CD14-positive monocyte (primary cell): ENCODE data around the gene MEGF8. TPM values are rescaled to one million over a fixed set of nuclear protein-coding genes. Genes with fewer than 3 reads are reported as not detected.

ENCODE experiments used
- DNase-seq, 3 donors: peaks; one replicate each; pipeline ENCODE4 v3.0.0-alpha.2; 2011 to 2022
- H2AFZ ChIP-seq: 2 replicates; pipeline ENCODE4 v1.6.0; 2012; ENCODE audit warnings: mild to moderate bottlenecking, low read depth, low read length, inconsistent platforms; ENCODE audit not compliant: insufficient read depth, poor library complexity, severe bottlenecking
- H3K27ac ChIP-seq, 2 donors: 1 replicate in 1 of 2; 2 replicates in 1 of 2; pipeline ENCODE4 v1.5.1; 2012 to 2013; ENCODE audit warnings: low read length in 2 of 2, control low read depth in 1 of 2, inconsistent platforms in 1 of 2, low read depth in 1 of 2, mild to moderate bottlenecking in 1 of 2
- H3K27me3 ChIP-seq, 2 donors: one replicate each; pipeline versions ENCODE4 v1.6.0 to v1.6.1; 2011 to 2013; ENCODE audit warnings: low read length in 2 of 2; ENCODE audit not compliant: control insufficient read depth in 2 of 2, insufficient read depth in 2 of 2
- H3K36me3 ChIP-seq, 2 donors: replicated peaks in 1 of 2; 1 replicate in 1 of 2; 2 replicates in 1 of 2; pipeline versions ENCODE4 v1.5.1 to v1.6.1; 2012 to 2013; ENCODE audit warnings: low read length in 2 of 2, control low read depth in 1 of 2, inconsistent platforms in 1 of 2, mild to moderate bottlenecking in 1 of 2; ENCODE audit not compliant: insufficient read depth in 2 of 2, control insufficient read depth in 1 of 2
- H3K4me1 ChIP-seq, 2 donors: 1 replicate in 1 of 2; 2 replicates in 1 of 2; pipeline versions ENCODE4 v1.5.1 to v1.6.1; 2012 to 2013; ENCODE audit warnings: low read length in 2 of 2, control low read depth in 1 of 2, inconsistent platforms in 1 of 2, mild to moderate bottlenecking in 1 of 2, moderate library complexity in 1 of 2; ENCODE audit not compliant: insufficient read depth in 2 of 2, control insufficient read depth in 1 of 2
- H3K4me2 ChIP-seq: replicated peaks from 2 replicates; pipeline ENCODE3; 2012; ENCODE audit warnings: low read length, moderate library complexity, mild to moderate bottlenecking; ENCODE audit not compliant: poor library complexity, severe bottlenecking; ENCODE audit errors: extremely low read depth
- H3K4me3 ChIP-seq, 3 experiments: fragments of 200-600 bp in 1 of 3; sonication (generic) in 1 of 3; replicated peaks in 1 of 3; 1 replicate in 2 of 3; 2 replicates in 1 of 3; pipeline ENCODE4 v1.5.1; 2011 to 2013; ENCODE audit warnings: low read length in 3 of 3, mild to moderate bottlenecking in 3 of 3, control low read depth in 2 of 3, low read depth in 2 of 3, inconsistent platforms in 1 of 3, moderate library complexity in 1 of 3
- H3K79me2 ChIP-seq: 2 replicates; pipeline ENCODE4 v1.6.0; 2012; ENCODE audit warnings: mild to moderate bottlenecking, control low read depth, inconsistent platforms, low read length, moderate library complexity; ENCODE audit not compliant: insufficient read depth
- H3K9ac ChIP-seq: 2 replicates; pipeline ENCODE4 v1.6.0; 2017; ENCODE audit warnings: low read length, mild to moderate bottlenecking; ENCODE audit not compliant: insufficient read depth, poor library complexity, severe bottlenecking
- H3K9me3 ChIP-seq, 2 donors: replicated peaks in 1 of 2; 1 replicate in 1 of 2; 2 replicates in 1 of 2; pipeline versions ENCODE4 v1.5.1 to v1.6.1; 2012 to 2013; ENCODE audit warnings: low read length in 2 of 2, control low read depth in 1 of 2; ENCODE audit not compliant: control insufficient read depth in 1 of 2, insufficient read depth in 1 of 2
- H4K20me1 ChIP-seq: 2 replicates; pipeline ENCODE4 v1.6.0; 2012; ENCODE audit warnings: mild to moderate bottlenecking, low read length, control low read depth, moderate library complexity; ENCODE audit not compliant: insufficient read depth
- H3K27ac Mint-ChIP-seq, 7 donors: one replicate each; pipeline ENCODE4 v1.8.0; 2020; ENCODE audit warnings: mild to moderate bottlenecking in 7 of 7, mixed read lengths in 7 of 7, moderate library complexity in 6 of 7, inconsistent platforms in 2 of 7
- H3K27me3 Mint-ChIP-seq, 3 donors: one replicate each; pipeline ENCODE4 v1.8.0; 2021 to 2022; ENCODE audit warnings: low read depth in 3 of 3, mild to moderate bottlenecking in 3 of 3, mixed read lengths in 3 of 3, moderate library complexity in 3 of 3, inconsistent platforms in 1 of 3
- H3K36me3 Mint-ChIP-seq, 2 donors: one replicate each; pipeline ENCODE4 v1.8.0; 2020; ENCODE audit warnings: mixed read lengths in 2 of 2, inconsistent platforms in 1 of 2, mild to moderate bottlenecking in 1 of 2
- H3K4me1 Mint-ChIP-seq: one replicate; pipeline ENCODE4 v1.8.0; 2020; ENCODE audit warnings: mild to moderate bottlenecking, mixed read lengths
- H3K4me3 Mint-ChIP-seq, 2 donors: one replicate each; pipeline ENCODE4 v1.8.0; 2020; ENCODE audit warnings: mild to moderate bottlenecking in 2 of 2, mixed read lengths in 2 of 2, moderate library complexity in 1 of 2
- H3K9me3 Mint-ChIP-seq, 7 donors: one replicate each; pipeline ENCODE4 v1.8.0; 2020 to 2022; ENCODE audit warnings: mixed read lengths in 7 of 7, mild to moderate bottlenecking in 6 of 7, moderate library complexity in 6 of 7, inconsistent platforms in 2 of 7
- WGBS: methylation state at CpG from one replicate; pipeline ENCODE4 v1.1.5; 2013; ENCODE audit warnings: missing lambda C conversion rate; ENCODE audit not compliant: insufficient coverage; 5-methylcytosine and 5-hydroxymethylcytosine counted together
- intact Hi-C, 2 donors: fragments of 100-400 bp; cut with micrococcal nuclease; formaldehyde crosslinking; loops; one replicate each; pipeline versions ENCODE4 v1.15.0 to v1.15.1; 2023
- polyA plus RNA-seq, 3 donors: library from polyadenylated mRNA; depleted of rRNA in 1 of 3; unstranded in 2 of 3; stranded (reverse) in 1 of 3; fragments of 300-500 nt in 2 of 3; fragments of >200 nt in 1 of 3; fragmentation: Illumina TruSeq in 2 of 3; gene quantifications; 1 replicate in 2 of 3; 2 replicates in 1 of 3; pipeline ENCODE4 v1.2.3, GENCODE V29; 2012 to 2021
- TF ChIP-seq, protein P1 (sequence below): fragments of 200-600 bp; IDR thresholded peaks from one replicate; pipeline ENCODE4 v1.8.0; 2022; ENCODE audit warnings: antibody characterized with exemption, mild to moderate bottlenecking

MEGF8 gene
- polyA plus RNA-seq, 3 donors, result 0.15 to 2.7 (median 0.27) TPM

- H3K4me2 ChIP-seq, result peak overlapping the region; percentile 79
- Mint-ChIP-seq H3K4me3 (peak overlapping the region; percentile 45 to 78), H3K9me3 (no peaks in the 10 kb centered on the region), H3K4me1 (peaks cover 42% of the 10 kb centered on the region), H3K27me3 (peaks cover 0 to 4% (median 2%) of the 10 kb centered on the region in 3 donors), H3K36me3 (peaks cover 16 to 23% of the 10 kb centered on the region in 2 donors), H3K27ac (peak overlapping the region in 1 of 7 donors; percentile 8)
- H3K4me1 ChIP-seq, result peaks cover 57 to 81% of the 10 kb centered on the region in 2 donors
- peak overlapping the region; percentile 64 for H3K9ac ChIP-seq
- H4K20me1 ChIP-seq, result peaks cover 64% of the 10 kb centered on the region
- H3K9me3 ChIP-seq, result no peaks in the 10 kb centered on the region
- H3K27ac ChIP-seq, result no peak overlapping the region
- H2AFZ ChIP-seq, result peak overlapping the region; percentile 65
- peak overlapping the region; percentile 78 to 94 (median 86) for H3K4me3 ChIP-seq
- TF ChIP-seq, protein P1, sequence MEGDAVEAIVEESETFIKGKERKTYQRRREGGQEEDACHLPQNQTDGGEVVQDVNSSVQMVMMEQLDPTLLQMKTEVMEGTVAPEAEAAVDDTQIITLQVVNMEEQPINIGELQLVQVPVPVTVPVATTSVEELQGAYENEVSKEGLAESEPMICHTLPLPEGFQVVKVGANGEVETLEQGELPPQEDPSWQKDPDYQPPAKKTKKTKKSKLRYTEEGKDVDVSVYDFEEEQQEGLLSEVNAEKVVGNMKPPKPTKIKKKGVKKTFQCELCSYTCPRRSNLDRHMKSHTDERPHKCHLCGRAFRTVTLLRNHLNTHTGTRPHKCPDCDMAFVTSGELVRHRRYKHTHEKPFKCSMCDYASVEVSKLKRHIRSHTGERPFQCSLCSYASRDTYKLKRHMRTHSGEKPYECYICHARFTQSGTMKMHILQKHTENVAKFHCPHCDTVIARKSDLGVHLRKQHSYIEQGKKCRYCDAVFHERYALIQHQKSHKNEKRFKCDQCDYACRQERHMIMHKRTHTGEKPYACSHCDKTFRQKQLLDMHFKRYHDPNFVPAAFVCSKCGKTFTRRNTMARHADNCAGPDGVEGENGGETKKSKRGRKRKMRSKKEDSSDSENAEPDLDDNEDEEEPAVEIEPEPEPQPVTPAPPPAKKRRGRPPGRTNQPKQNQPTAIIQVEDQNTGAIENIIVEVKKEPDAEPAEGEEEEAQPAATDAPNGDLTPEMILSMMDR, result no peak
- H3K27me3 ChIP-seq, result no peaks in the 10 kb centered on the region
- WGBS, result 0% methylated on average over 1 of the region's 20 CpGs
- peaks cover 72% of the 10 kb centered on the region for H3K79me2 ChIP-seq
- peak in 1 of 3 donors; percentile 23 for DNase-seq
- H3K36me3 ChIP-seq, result peaks cover 4 to 22% of the 10 kb centered on the region in 2 donors
- intact Hi-C loops, result loop anchor here (5.0 to 10.0 kb wide), 5 partner anchors 38 to 148 kb away; partner anchors contain the start of genes GSK3A (in 2 of the 2) and POU2F2 (in 2 of the 2)
These were observed 44.7 kb upstream of the MEGF8 start for GRCh38 chr19:42280815-42281145.

DNA sequence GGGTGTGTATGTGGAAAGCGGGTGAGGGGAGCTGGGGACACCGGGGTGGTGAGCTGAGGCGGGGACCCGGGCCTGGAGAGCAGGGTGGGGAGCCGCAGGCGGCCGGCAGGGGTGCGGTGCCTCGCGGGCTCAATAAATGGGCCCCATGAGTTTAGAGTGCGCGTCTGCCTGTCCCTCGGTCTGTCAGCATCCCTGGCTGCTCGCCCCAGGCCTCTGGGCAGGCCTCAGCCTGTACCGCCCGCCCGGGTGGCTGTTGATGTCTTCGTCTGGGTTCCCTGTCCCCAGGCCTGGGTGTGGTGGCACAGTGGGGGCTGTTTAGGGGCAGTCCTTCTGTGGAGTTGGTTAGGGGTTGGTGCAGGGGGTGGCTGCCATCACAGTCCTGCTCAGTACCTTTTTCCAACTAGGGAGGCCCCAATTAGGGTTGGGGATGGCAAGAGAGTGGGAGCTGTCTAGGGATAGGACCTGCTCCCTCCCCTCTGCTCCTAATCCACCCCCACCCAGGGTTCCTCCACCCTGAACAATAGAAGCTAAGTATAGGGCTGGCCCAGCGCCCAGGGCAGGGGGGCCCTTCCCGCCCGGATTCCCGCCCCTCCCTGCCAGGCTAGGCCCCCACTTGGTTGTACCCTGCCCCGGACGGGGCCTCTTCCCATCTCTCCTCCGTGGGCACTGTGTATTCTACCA lies 44.1 kb upstream of the MEGF8 start:
- Mint-ChIP-seq H3K27ac (peak overlapping the region in 2 of 7 donors; percentile 73 to 90), H3K9me3 (no peaks in the 10 kb centered on the region), H3K36me3 (peaks cover 12 to 17% of the 10 kb centered on the region in 2 donors), H3K4me3 (peak overlapping the region; percentile 64 to 78), H3K4me1 (peaks cover 42% of the 10 kb centered on the region), H3K27me3 (peaks cover 0 to 4% (median 2%) of the 10 kb centered on the region in 3 donors)
- H3K27ac ChIP-seq, result no peak overlapping the region
- H3K4me2 ChIP-seq, result peak overlapping the region; percentile 79
- no peak overlapping the region for H2AFZ ChIP-seq
- H3K36me3 ChIP-seq, result peaks cover 4 to 17% of the 10 kb centered on the region in 2 donors
- intact Hi-C loops, result loop anchor here (5.0 to 10.0 kb wide), 5 partner anchors 39 to 149 kb away; partner anchors contain the start of genes GSK3A (in 2 of the 2) and POU2F2 (in 2 of the 2)
- H3K4me1 ChIP-seq, result peaks cover 57 to 81% of the 10 kb centered on the region in 2 donors
- peaks cover 72% of the 10 kb centered on the region for H3K79me2 ChIP-seq
- peak in 1 of 3 donors; percentile 4 for DNase-seq
- peak overlapping the region in 1 of 3 experiments; percentile 61 for H3K4me3 ChIP-seq
- TF ChIP-seq, protein P1, result no peak
- no peaks in the 10 kb centered on the region for H3K9me3 ChIP-seq
- no peaks in the 10 kb centered on the region for H3K27me3 ChIP-seq
- H4K20me1 ChIP-seq, result peaks cover 62% of the 10 kb centered on the region
- no peak overlapping the region for H3K9ac ChIP-seq
- 0% methylated on average over 17 of the region's 25 CpGs for WGBS
